ENCODE data around the gene SFTPD.

The SFTPD gene

DNA sequence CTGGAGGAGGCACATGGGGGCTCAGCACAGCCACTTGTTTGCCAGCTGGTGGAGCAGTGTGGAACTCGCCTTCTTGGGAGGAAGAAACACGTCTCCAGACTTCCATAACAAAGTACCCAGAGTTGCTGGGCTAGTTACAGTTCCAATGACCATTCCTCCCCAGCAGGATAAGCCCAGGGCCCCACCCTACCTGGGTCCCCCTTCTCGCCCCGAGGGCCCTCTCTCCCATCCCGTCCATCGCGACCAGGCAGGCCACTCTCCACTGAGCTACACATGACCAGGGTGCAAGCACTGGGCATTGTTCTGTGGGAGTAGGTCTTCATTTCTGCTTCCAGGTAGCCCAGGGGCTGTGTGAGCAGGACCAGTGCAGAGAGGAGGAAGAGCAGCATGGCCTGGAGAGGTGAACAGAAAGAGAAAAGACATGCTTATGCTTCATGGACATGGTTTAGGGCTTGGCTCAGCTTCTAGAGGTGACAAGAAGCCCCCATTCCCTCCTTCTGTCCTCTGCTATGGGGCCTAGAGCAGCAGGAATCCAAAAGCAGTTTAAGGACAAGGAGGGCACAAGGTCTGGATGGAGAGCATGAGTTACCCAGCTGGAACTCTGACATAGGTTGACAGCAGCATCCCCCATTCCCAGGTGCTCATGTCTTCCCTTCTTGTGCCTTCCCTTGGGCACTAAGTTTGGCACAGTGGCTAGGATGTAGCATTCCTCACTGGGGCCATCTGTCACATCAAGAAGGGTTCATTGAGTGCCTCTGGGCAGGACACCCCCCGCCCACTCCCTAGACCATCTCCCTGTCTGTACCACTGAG lies 2.4 kb downstream of the SFTPD start:
- Histone ChIP-seq H3K4me1 (ENCODE audit: insufficient read depth, low read length) (no peaks in the 10 kb centered on the region), H3K9me3 (ENCODE audit: insufficient read depth, low read length, severe bottlenecking) (no peaks in the 10 kb centered on the region), H3K27ac (ENCODE audit: low read length) (no peak overlapping the region), H3K36me3 (ENCODE audit: insufficient read depth, low read length) (no peaks in the 10 kb centered on the region), H3K4me2 (ENCODE audit: insufficient read depth, low read length) (no peak overlapping the region), H3K79me2 (ENCODE audit: insufficient read depth, low read length) (no peaks in the 10 kb centered on the region), H2AFZ (ENCODE audit: low read depth, low read length) (no peak overlapping the region), H3K9ac (ENCODE audit: low read depth, low read length) (no peak overlapping the region), H3K27me3 (ENCODE audit: insufficient read depth, low read length, poor library complexity) (peaks cover 18% of the 10 kb centered on the region), H3K4me3 (ENCODE audit: low read depth in 1 of 2, low read length in 2 of 2) (no peak overlapping the region), H4K20me1 (ENCODE audit: insufficient read depth, low read length) (no peaks in the 10 kb centered on the region)
- DNase-seq = no peak
- TF ChIP-seq EZH2 (IDR thresholded peaks at IDR 0.05; ENCODE audit: borderline replicate concordance, low read depth, low read length, severe bottlenecking) = no peak
- TF ChIP-seq CTCF (IDR thresholded peaks at IDR 0.05; ENCODE audit: borderline replicate concordance, extremely low read depth, low read length, poor library complexity, severe bottlenecking) = no peak
- no peak for ATAC-seq (ENCODE audit: insufficient read depth, low read depth)

DNA sequence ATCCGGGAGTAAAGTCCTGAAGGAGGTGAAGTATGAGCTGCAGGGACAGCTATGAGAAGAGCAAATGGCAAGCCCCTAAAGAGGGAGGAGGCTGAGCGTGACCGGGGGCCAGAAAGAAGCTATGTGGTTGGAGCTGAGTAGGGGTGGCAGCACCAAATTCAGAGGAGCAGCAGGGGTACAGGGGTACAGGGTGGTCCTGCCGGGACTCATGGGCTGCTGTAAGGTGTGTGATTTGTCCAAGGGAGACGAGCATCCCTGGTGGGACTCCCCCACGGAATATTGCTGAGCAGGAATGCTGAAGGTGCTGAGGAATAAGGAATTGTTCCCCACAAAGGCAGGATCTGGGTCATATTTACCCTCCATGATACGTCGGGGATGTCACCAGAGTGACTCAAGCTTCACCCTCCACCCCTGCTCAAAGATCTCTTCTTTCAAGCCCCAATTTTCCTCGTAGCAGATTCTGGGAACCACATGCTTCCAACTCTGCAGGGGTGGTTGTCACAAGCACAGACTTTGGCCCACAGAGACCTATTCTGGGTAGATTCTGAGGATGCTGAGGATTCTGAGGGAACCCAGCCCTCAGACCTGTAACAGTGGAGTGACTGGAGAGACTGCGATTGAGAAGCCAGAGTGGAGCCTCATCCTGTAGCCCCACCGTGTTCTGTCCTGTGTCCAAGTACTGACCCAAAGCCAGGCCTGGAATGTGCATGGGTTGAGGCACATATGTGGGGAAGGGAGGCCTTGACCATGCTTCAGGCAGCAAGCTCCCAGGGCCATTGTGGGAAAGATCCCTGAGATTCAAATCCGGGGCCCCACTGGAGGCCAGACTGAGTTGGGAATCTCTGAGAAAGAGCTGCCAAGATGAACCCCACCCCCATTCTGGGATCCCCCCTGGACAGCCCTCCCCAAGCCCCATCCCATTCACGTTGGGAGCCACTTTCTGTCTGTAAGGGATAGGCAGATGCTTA lies 4.2 kb downstream of the SFTPD start:
- no peaks in the 10 kb centered on the region for H3K36me3 ChIP-seq (ENCODE audit: insufficient read depth, low read length)
- H3K4me1 ChIP-seq (ENCODE audit: insufficient read depth, low read length) = no peaks in the 10 kb centered on the region
- no peak overlapping the region for H2AFZ ChIP-seq (ENCODE audit: low read depth, low read length)
- H3K9ac ChIP-seq (ENCODE audit: low read depth, low read length) = no peak overlapping the region
- ATAC-seq (ENCODE audit: insufficient read depth, low read depth) (no peak), DNase-seq (no peak)
- H3K4me2 ChIP-seq (ENCODE audit: insufficient read depth, low read length) = no peak overlapping the region
- no peaks in the 10 kb centered on the region for H3K9me3 ChIP-seq (ENCODE audit: insufficient read depth, low read length, severe bottlenecking)
- peaks cover 18% of the 10 kb centered on the region for H3K27me3 ChIP-seq (ENCODE audit: insufficient read depth, low read length, poor library complexity)
- no peak for TF ChIP-seq EZH2 (IDR thresholded peaks at IDR 0.05; ENCODE audit: borderline replicate concordance, low read depth, low read length, severe bottlenecking)
- no peak for TF ChIP-seq CTCF (IDR thresholded peaks at IDR 0.05; ENCODE audit: borderline replicate concordance, extremely low read depth, low read length, poor library complexity, severe bottlenecking)
- no peak overlapping the region for H3K27ac ChIP-seq (ENCODE audit: low read length)
- H4K20me1 ChIP-seq (ENCODE audit: insufficient read depth, low read length) = no peaks in the 10 kb centered on the region; the same call in 1 of the 2 replicates
- H3K79me2 ChIP-seq (ENCODE audit: insufficient read depth, low read length) = no peaks in the 10 kb centered on the region
- no peak overlapping the region for H3K4me3 ChIP-seq (ENCODE audit: low read depth in 1 of 2, low read length in 2 of 2)

DNA sequence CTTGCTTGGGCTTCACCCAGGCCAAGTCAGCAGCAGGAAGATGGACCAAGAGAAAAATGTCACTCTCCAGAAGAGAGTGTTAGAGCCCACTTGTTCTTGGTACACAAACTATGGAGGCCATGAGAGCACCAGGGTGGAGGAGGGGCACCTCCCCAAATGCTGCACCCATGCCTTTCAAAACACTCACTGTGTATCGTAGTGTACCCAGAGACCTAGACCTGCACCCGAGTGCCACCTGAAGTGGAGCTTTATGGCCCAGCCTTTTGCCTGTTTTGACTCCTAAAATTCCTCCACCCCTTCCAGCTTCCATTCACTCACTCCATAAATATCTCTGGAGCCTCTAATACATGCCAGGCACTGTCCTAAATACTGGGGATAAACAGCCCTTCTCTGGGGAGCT lies 5.0 kb downstream of the SFTPD start:
- DNase-seq (no peak), ATAC-seq (ENCODE audit: insufficient read depth, low read depth) (no peak)
- Histone ChIP-seq H3K4me2 (ENCODE audit: insufficient read depth, low read length) (no peak overlapping the region), H2AFZ (ENCODE audit: low read depth, low read length) (no peak overlapping the region), H3K79me2 (ENCODE audit: insufficient read depth, low read length) (no peaks in the 10 kb centered on the region), H3K27ac (ENCODE audit: low read length) (no peak overlapping the region), H3K9ac (ENCODE audit: low read depth, low read length) (no peak overlapping the region), H3K4me3 (ENCODE audit: low read depth in 1 of 2, low read length in 2 of 2) (no peak overlapping the region), H3K27me3 (ENCODE audit: insufficient read depth, low read length, poor library complexity) (peaks cover 13% of the 10 kb centered on the region), H3K9me3 (ENCODE audit: insufficient read depth, low read length, severe bottlenecking) (no peaks in the 10 kb centered on the region), H3K36me3 (ENCODE audit: insufficient read depth, low read length) (no peaks in the 10 kb centered on the region), H4K20me1 (ENCODE audit: insufficient read depth, low read length) (no peaks in the 10 kb centered on the region; the same call in 1 of the 2 replicates), H3K4me1 (ENCODE audit: insufficient read depth, low read length) (no peaks in the 10 kb centered on the region)
- TF ChIP-seq EZH2 (IDR thresholded peaks at IDR 0.05; ENCODE audit: borderline replicate concordance, low read depth, low read length, severe bottlenecking) (no peak), CTCF (IDR thresholded peaks at IDR 0.05; ENCODE audit: borderline replicate concordance, extremely low read depth, low read length, poor library complexity, severe bottlenecking) (no peak)

All from DND-41 (cell line).